ENCODE measurements around the gene ACBD4. TPM values are rescaled to one million over a fixed set of nuclear protein-coding genes. Genes with fewer than 3 reads are reported as not detected.

The ACBD4 gene
- polyA plus RNA-seq, 1 of the 3 experiments (the other 2 are of a cell fraction), result 15.8 TPM

GRCh38 chr17:45184144-45184543 lies 48.7 kb downstream of the ACBD4 start:
- Histone ChIP-seq H3K36me3 (replicated peaks in 1 of 2; ENCODE audit: control insufficient read depth in 1 of 2, insufficient read depth in 2 of 2, low read length in 1 of 2) (no peaks in the 10 kb centered on the region), H3K4me3 (ENCODE audit: low read depth in 2 of 2, low read length in 1 of 2) (no peak overlapping the region), H3K9me2 (no peaks in the 10 kb centered on the region), H3K27me3 (ENCODE audit: insufficient read depth) (no peaks in the 10 kb centered on the region), H3K9me3 (no peaks in the 10 kb centered on the region), H3K27ac (ENCODE audit: low read depth in 2 of 2, low read length in 1 of 2) (no peak overlapping the region), H2AFZ (ENCODE audit: low read depth) (no peak overlapping the region), H3K79me2 (ENCODE audit: insufficient read depth) (no peaks in the 10 kb centered on the region), H3K4me2 (no peak overlapping the region), H3K4me1 (ENCODE audit: control insufficient read depth in 1 of 2, insufficient read depth in 2 of 2, low read depth in 1 of 2, low read length in 1 of 2) (no peaks in the 10 kb centered on the region), H3K9ac (no peak overlapping the region), H4K20me1 (ENCODE audit: insufficient read depth) (no peaks in the 10 kb centered on the region), H3F3A (replicated peaks; ENCODE audit: insufficient read depth) (no peaks in the 10 kb centered on the region)
- no peak for DNase-seq
- CTCF ChIA-PET, result interaction anchor here (0.9 to 2.8 kb wide), 6 partner anchors 11 to 49 kb away, joined by 3 to 15 read pairs (median 8); partner anchors contain the start of gene ACBD4
- POLR2A ChIA-PET, result no interaction called here
- TF ChIP-seq TCF12 (IDR thresholded peaks at IDR 0.05), result no peak
- no peak for TF ChIP-seq RCOR1 (IDR thresholded peaks at IDR 0.05; ENCODE audit: low read length)
- no peak for TF ChIP-seq YY1 (IDR thresholded peaks at IDR 0.05; ENCODE audit: low read depth)
- 95% methylated on average over 5 of the region's 5 CpGs for WGBS (ENCODE audit: low lambda C conversion rate)

GRCh38 chr17:45186801-45187354 lies 51.4 kb downstream of the ACBD4 start:
- no peak for DNase-seq
- H3K79me2 ChIP-seq (ENCODE audit: insufficient read depth), result no peaks in the 10 kb centered on the region
- H3K4me1 ChIP-seq (ENCODE audit: control insufficient read depth in 1 of 2, insufficient read depth in 2 of 2, low read depth in 1 of 2, low read length in 1 of 2), result no peaks in the 10 kb centered on the region
- no peaks in the 10 kb centered on the region for H4K20me1 ChIP-seq (ENCODE audit: insufficient read depth)
- no peaks in the 10 kb centered on the region for H3K9me3 ChIP-seq
- no peak overlapping the region for H2AFZ ChIP-seq (ENCODE audit: low read depth)
- no peaks in the 10 kb centered on the region for H3K36me3 ChIP-seq (replicated peaks in 1 of 2; ENCODE audit: control insufficient read depth in 1 of 2, insufficient read depth in 2 of 2, low read length in 1 of 2)
- POLR2A ChIA-PET, result interaction anchor here (0.6 kb wide), 1 partner anchor 39 kb away, joined by 4 read pairs; the partner anchor contains the start of gene HEXIM1
- no peak overlapping the region for H3K27ac ChIP-seq (ENCODE audit: low read depth in 2 of 2, low read length in 1 of 2)
- H3K4me3 ChIP-seq (ENCODE audit: low read depth in 2 of 2, low read length in 1 of 2), result no peak overlapping the region
- CTCF ChIA-PET, result interaction anchor here (3.3 kb wide), 1 partner anchor 11 kb away, joined by 24 read pairs; no protein-coding TSS in a partner anchor
- no peaks in the 10 kb centered on the region for H3K9me2 ChIP-seq
- H3K9ac ChIP-seq, result no peak overlapping the region
- WGBS (ENCODE audit: low lambda C conversion rate), result 89% methylated on average over 7 of the region's 7 CpGs
- TF ChIP-seq GATA2 (CRISPR knock-in tag; IDR thresholded peaks at IDR 0.05), result no peak
- TF ChIP-seq USF2 (IDR thresholded peaks at IDR 0.05; ENCODE audit: borderline replicate concordance, low read depth, low read length), result no peak
- TF ChIP-seq RFX5 (IDR thresholded peaks at IDR 0.05; ENCODE audit: low read length), result no peak
- no peak for TF ChIP-seq FOXM1 (IDR thresholded peaks at IDR 0.05; ENCODE audit: low read depth)
- no peak for TF ChIP-seq JUND (IDR thresholded peaks at IDR 0.05)
- TF ChIP-seq POLR2AphosphoS5 (IDR thresholded peaks at IDR 0.05; ENCODE audit: low read depth, low read length), result no peak
- TF ChIP-seq RCOR1 (IDR thresholded peaks at IDR 0.05; ENCODE audit: low read length), result no peak
- no peaks in the 10 kb centered on the region for H3F3A ChIP-seq (replicated peaks; ENCODE audit: insufficient read depth)
- no peak overlapping the region for H3K4me2 ChIP-seq
- no peaks in the 10 kb centered on the region for H3K27me3 ChIP-seq (ENCODE audit: insufficient read depth)

- Histone ChIP-seq H3K9ac (no peak overlapping the region), H3K36me3 (replicated peaks in 1 of 2; ENCODE audit: control insufficient read depth in 1 of 2, insufficient read depth in 2 of 2, low read length in 1 of 2) (no peaks in the 10 kb centered on the region), H3K9me2 (no peaks in the 10 kb centered on the region), H2AFZ (ENCODE audit: low read depth) (no peak overlapping the region), H3K79me2 (ENCODE audit: insufficient read depth) (no peaks in the 10 kb centered on the region), H3K4me3 (ENCODE audit: low read depth in 2 of 2, low read length in 1 of 2) (no peak overlapping the region), H3K9me3 (no peaks in the 10 kb centered on the region), H3K4me1 (ENCODE audit: control insufficient read depth in 1 of 2, insufficient read depth in 2 of 2, low read depth in 1 of 2, low read length in 1 of 2) (no peaks in the 10 kb centered on the region), H3K27ac (ENCODE audit: low read depth in 2 of 2, low read length in 1 of 2) (no peak overlapping the region), H3K4me2 (no peak overlapping the region), H3K27me3 (ENCODE audit: insufficient read depth) (no peaks in the 10 kb centered on the region), H4K20me1 (ENCODE audit: insufficient read depth) (no peaks in the 10 kb centered on the region), H3F3A (replicated peaks; ENCODE audit: insufficient read depth) (peaks cover 4% of the 10 kb centered on the region)
- POLR2A ChIA-PET, result no interaction called here
- 60% methylated on average over 2 of the region's 2 CpGs for WGBS (ENCODE audit: low lambda C conversion rate)
- no peak for DNase-seq
- CTCF ChIA-PET, result interaction anchor here (0.7 to 3.3 kb wide), 7 partner anchors 9 to 65 kb away, joined by 3 to 24 read pairs (median 4); partner anchors contain the start of genes ACBD4, HEXIM1 and PLCD3
- TF ChIP-seq YY1 (IDR thresholded peaks at IDR 0.05; ENCODE audit: low read depth) (no peak), IRF3 (IDR thresholded peaks at IDR 0.05; ENCODE audit: low read depth, low read length) (no peak), USF1 (IDR thresholded peaks at IDR 0.05; ENCODE audit: borderline replicate concordance, low read depth) (no peak)
These were observed 53.5 kb downstream of the ACBD4 start for GRCh38 chr17:45189009-45189408.

All from SK-N-SH (cell line).